OCI-LY1 (cell line): ENCODE data around the gene CARD19.

Experiments used
- CTCF ChIP-seq: fragments of 200-600 bp; sonication (generic), shearing (Covaris generic); IDR thresholded peaks from 2 replicates; pipeline ENCODE4 v1.5.1; 2017; ENCODE audit warnings: mild to moderate bottlenecking, antibody characterized with exemption, low read length, moderate library complexity, mixed read lengths
- EZH2 ChIP-seq: fragments of 200-600 bp; sonication (generic), shearing (Covaris generic); IDR thresholded peaks from 2 replicates; pipeline ENCODE4 v1.8.0; 2017; ENCODE audit warnings: borderline replicate concordance, mixed run types, mild to moderate bottlenecking, antibody characterized with exemption, low read length, moderate library complexity, mixed read lengths

DNA sequence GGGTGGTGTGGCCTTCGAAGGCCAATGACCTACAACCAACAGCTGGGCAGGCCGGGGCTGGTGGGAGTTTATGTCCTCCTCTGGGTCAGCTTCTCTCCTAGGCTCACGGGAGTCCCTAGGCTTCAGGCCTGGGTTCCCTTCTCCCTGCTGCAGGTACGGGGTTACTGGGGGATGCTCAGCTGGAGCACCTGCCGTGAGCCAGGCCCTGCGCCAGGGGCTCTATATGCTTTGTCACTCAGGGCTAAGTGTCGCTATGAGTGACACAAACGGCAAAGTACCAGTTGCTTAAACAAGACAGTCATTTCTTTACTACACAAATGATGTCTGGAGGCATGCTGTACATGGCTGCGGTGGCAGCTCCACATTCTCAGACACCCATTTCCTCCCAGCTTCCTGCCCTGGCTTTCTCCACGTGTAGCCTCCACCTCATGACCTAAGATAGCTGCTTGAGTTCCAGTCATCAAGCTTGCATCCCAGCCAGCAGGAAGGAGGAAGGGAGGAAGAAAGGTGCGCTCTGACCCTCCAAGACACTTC lies 60.5 kb downstream of the CARD19 start:
- no peak for TF ChIP-seq CTCF
- no peak for TF ChIP-seq EZH2
